Fibroblast of lung (primary cell): Measurements from ENCODE around the gene CPNE2. TPM values are rescaled to one million over a fixed set of nuclear protein-coding genes. Genes with fewer than 3 reads are reported as not detected.

Source experiments
- DNase-seq, 2 donors: peaks; one replicate each; pipeline versions ENCODE4 v3.0.0 to v3.0.0-alpha.2; 2010; ENCODE audit warnings: low read depth in 2 of 2
- H2AFZ ChIP-seq: 2 replicates; pipeline ENCODE4 v1.5.1; 2012; ENCODE audit warnings: low read length, control low read depth, inconsistent platforms
- H3K27ac ChIP-seq: 2 replicates; pipeline ENCODE4 v1.5.1; 2011; ENCODE audit warnings: low read length, control low read depth; ENCODE audit not compliant: insufficient read depth
- H3K27me3 ChIP-seq: 2 replicates; pipeline ENCODE4 v1.5.1; 2011; ENCODE audit warnings: mild to moderate bottlenecking, low read length; ENCODE audit not compliant: control insufficient read depth, insufficient read depth
- H3K36me3 ChIP-seq: 2 replicates; pipeline ENCODE4 v1.5.1; 2011; ENCODE audit warnings: low read length; ENCODE audit not compliant: control insufficient read depth, insufficient read depth
- H3K4me1 ChIP-seq: 2 replicates; pipeline ENCODE4 v1.5.1; 2011; ENCODE audit warnings: low read length; ENCODE audit not compliant: control insufficient read depth, insufficient read depth; ENCODE audit errors: extremely low read depth
- H3K4me2 ChIP-seq: 2 replicates; pipeline ENCODE4 v1.5.1; 2011; ENCODE audit warnings: low read length, control low read depth; ENCODE audit not compliant: insufficient read depth; ENCODE audit errors: extremely low read depth
- H3K4me3 ChIP-seq, 4 experiments: fragments of 200-600 bp in 1 of 4; sonication (generic) in 1 of 4; replicated peaks in 1 of 4; 2 replicates each; pipeline ENCODE4 v1.5.1; 2011 to 2016; ENCODE audit warnings: low read length in 4 of 4, low read depth in 3 of 4, mild to moderate bottlenecking in 3 of 4, control low read depth in 2 of 4, inconsistent platforms in 1 of 4, mixed read lengths in 1 of 4; ENCODE audit not compliant: insufficient read depth in 1 of 4; ENCODE audit errors: control extremely low read depth in 1 of 4
- H3K79me2 ChIP-seq: 2 replicates; pipeline ENCODE4 v1.5.1; 2012; ENCODE audit warnings: mild to moderate bottlenecking, low read length, inconsistent platforms; ENCODE audit not compliant: control insufficient read depth, insufficient read depth
- H3K9ac ChIP-seq: 2 replicates; pipeline ENCODE4 v1.5.1; 2011; ENCODE audit warnings: mild to moderate bottlenecking, low read length, control low read depth; ENCODE audit not compliant: insufficient read depth
- H3K9me3 ChIP-seq: 2 replicates; pipeline ENCODE4 v1.5.1; 2012; ENCODE audit warnings: low read depth, low read length; ENCODE audit not compliant: control insufficient read depth, insufficient read depth
- H4K20me1 ChIP-seq: 2 replicates; pipeline ENCODE4 v1.5.1; 2011; ENCODE audit warnings: low read length; ENCODE audit not compliant: control insufficient read depth, insufficient read depth; ENCODE audit errors: extremely low read depth
- CTCF ChIP-seq, 2 donors: IDR thresholded peaks in 1 of 2; conservative IDR thresholded peaks in 1 of 2; 1 replicate in 1 of 2; 2 replicates in 1 of 2; pipeline ENCODE4 v1.5.1; 2011 to 2012; ENCODE audit warnings: low read length in 2 of 2, control low read depth in 1 of 2, inconsistent platforms in 1 of 2, low read depth in 1 of 2, mild to moderate bottlenecking in 1 of 2
- EZH2 ChIP-seq: IDR thresholded peaks from 2 replicates; pipeline ENCODE4 v1.5.1; 2012; ENCODE audit warnings: low read length, control low read depth, mild to moderate bottlenecking; ENCODE audit errors: missing control alignments
- polyA plus RNA-seq, 2 donors: library from polyadenylated mRNA; depleted of rRNA in 1 of 2; stranded (reverse) in 1 of 2; unstranded in 1 of 2; fragments of >200 nt; gene quantifications; 2 replicates each; pipeline ENCODE4 v1.2.1, GENCODE V29; 2011 to 2012; ENCODE audit warnings: missing spikeins in 1 of 2
- total RNA-seq: library from RNA; depleted of rRNA; stranded (reverse); fragments of >200 nt; gene quantifications from 2 replicates; pipeline ENCODE4 v1.2.1, GENCODE V29; 2014

CPNE2 gene
- total and polyA plus RNA-seq, 2 donors (not counting 1 experiment from before 2014, with no cell fraction given): 20.5 to 39.6 TPM

DNA sequence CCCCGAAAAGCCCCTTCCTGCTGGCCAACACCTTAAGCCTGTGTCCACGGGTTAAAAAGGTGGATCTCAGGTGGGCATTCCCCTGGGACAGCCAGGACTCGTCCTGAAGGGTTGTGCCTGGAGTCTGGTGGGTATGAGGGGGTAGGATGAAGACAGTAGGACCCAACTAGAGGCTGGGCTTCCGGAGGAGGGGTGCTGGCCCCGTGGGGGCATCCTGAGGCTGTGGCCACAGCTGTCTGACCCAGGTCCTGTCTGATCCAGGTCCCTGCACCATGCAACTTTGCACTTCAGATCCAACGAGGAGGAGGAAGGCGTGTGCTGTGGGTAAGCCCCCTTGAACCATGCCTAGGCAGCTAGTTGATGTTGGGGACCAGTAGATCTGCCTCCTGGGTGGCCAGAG, 37.6 kb upstream of the CPNE2 start:
- H3K36me3 ChIP-seq: peaks cover 10% of the 10 kb centered on the region
- no peak for TF ChIP-seq EZH2
- TF ChIP-seq CTCF (conservative IDR thresholded peaks at IDR 0.05 in 1 of 2, IDR thresholded peaks at IDR 0.05 in 1 of 2; ENCODE audit: low read depth in 1 of 2, low read length in 2 of 2): no peak

DNA sequence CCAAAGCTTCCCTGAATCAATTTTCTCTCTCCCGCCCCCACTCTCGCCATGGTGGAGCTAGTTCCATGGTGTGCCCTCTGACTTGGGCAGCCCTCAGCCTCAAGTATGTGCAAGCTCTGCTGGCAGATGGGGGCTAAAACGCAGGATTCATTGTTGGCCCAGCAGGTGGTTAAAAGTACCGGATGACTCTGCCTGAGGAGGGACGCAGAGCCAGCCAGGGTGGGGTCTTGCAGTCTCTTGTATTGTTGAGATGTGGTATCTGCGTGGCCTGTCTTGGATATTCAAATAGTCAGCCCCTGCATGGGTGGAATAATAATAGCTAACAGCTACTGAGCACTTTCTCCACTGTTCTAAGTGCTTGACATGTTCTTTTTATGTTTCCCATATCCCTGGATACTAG, 36.7 kb upstream of the CPNE2 start:
- no peaks in the 10 kb centered on the region for H3K79me2 ChIP-seq
- H3K36me3 ChIP-seq: peaks cover 13% of the 10 kb centered on the region
- no peak overlapping the region for H3K4me3 ChIP-seq
- TF ChIP-seq CTCF (conservative IDR thresholded peaks at IDR 0.05 in 1 of 2, IDR thresholded peaks at IDR 0.05 in 1 of 2; ENCODE audit: low read depth in 1 of 2, low read length in 2 of 2) (no peak), EZH2 (no peak)
- DNase-seq: no peak
- H3K9me3 ChIP-seq: no peaks in the 10 kb centered on the region
- H3K4me1 ChIP-seq: peaks cover 6% of the 10 kb centered on the region
- no peak overlapping the region for H3K9ac ChIP-seq
- no peaks in the 10 kb centered on the region for H4K20me1 ChIP-seq
- no peaks in the 10 kb centered on the region for H3K27me3 ChIP-seq
- H3K27ac ChIP-seq: no peak overlapping the region
- H2AFZ ChIP-seq: no peak overlapping the region
- H3K4me2 ChIP-seq: no peak overlapping the region

More for the DNA sequence above, 37.6 kb upstream of the CPNE2 start:
- Histone ChIP-seq H3K9ac (no peak overlapping the region), H3K4me3 (no peak overlapping the region), H3K27me3 (no peaks in the 10 kb centered on the region), H4K20me1 (no peaks in the 10 kb centered on the region), H3K4me1 (no peaks in the 10 kb centered on the region), H3K27ac (no peak overlapping the region), H3K9me3 (no peaks in the 10 kb centered on the region), H3K4me2 (no peak overlapping the region), H2AFZ (no peak overlapping the region), H3K79me2 (no peaks in the 10 kb centered on the region)
- DNase-seq: no peak

DNA sequence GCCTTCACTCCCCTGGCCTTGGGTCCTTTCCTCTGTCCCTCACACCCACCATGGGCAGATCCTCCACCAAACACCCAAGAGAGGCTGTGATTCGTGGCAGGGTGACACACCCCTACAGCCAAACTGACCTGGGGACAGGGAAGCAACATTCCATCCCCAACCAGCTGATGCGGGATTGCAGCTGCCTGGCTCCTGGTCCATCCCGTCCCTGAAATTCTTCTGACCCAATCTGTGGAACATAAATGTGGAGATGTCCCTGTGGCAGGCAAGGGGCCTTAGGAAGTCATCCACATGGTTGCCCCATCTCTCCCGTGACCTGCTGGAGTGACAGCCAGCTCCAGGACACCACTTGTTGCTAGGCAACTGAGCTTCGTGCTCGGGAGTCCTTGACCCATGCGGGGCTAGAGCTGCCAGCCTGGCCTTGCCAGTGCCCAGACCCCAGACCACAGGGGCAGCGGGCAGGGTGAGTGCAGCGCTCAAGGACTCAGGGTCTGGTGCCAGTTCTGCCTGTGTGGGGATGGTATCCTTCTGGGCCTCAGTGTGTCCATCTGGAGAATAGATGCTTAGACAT, 34.0 kb upstream of the CPNE2 start:
- H3K9ac ChIP-seq: no peak overlapping the region
- H3K27ac ChIP-seq: no peak overlapping the region
- H3K4me3 ChIP-seq: no peak overlapping the region
- H2AFZ ChIP-seq: no peak overlapping the region
- no peak for DNase-seq
- H4K20me1 ChIP-seq: no peaks in the 10 kb centered on the region
- H3K79me2 ChIP-seq: no peaks in the 10 kb centered on the region
- H3K4me2 ChIP-seq: no peak overlapping the region
- no peaks in the 10 kb centered on the region for H3K9me3 ChIP-seq
- peaks cover 14% of the 10 kb centered on the region for H3K36me3 ChIP-seq
- peaks cover 17% of the 10 kb centered on the region for H3K4me1 ChIP-seq
- TF ChIP-seq CTCF (conservative IDR thresholded peaks at IDR 0.05 in 1 of 2, IDR thresholded peaks at IDR 0.05 in 1 of 2; ENCODE audit: low read depth in 1 of 2, low read length in 2 of 2) (no peak), EZH2 (no peak)
- H3K27me3 ChIP-seq: no peaks in the 10 kb centered on the region
